Measurements from ENCODE around the gene RPL19.

RPL19 gene

DNA sequence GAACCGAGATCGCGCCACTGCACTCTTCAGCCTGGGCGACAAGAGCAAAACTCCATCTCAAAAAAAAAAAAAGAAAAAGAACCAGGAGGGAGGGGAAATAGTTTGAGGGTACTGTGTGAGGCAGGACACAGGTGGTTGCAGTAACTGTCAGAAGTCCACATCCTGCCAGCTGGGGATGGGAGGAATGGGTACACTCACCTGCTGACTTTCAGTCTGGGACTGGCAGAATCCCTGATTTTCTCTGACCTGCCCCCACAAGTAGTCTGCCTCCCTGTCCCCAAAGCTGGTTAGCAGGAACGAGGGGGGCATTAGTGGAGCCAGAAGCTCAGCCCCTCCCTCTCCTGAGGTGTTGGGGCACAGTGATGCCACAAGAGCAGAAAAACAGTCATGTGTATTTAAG lies 27.0 kb upstream of the RPL19 start:
- DNase-seq (ENCODE audit: low spot score): no peak

GRCh38 chr17:39173526-39174274 lies 26.4 kb upstream of the RPL19 start:
- DNase-seq (ENCODE audit: low spot score): no peak

DNA sequence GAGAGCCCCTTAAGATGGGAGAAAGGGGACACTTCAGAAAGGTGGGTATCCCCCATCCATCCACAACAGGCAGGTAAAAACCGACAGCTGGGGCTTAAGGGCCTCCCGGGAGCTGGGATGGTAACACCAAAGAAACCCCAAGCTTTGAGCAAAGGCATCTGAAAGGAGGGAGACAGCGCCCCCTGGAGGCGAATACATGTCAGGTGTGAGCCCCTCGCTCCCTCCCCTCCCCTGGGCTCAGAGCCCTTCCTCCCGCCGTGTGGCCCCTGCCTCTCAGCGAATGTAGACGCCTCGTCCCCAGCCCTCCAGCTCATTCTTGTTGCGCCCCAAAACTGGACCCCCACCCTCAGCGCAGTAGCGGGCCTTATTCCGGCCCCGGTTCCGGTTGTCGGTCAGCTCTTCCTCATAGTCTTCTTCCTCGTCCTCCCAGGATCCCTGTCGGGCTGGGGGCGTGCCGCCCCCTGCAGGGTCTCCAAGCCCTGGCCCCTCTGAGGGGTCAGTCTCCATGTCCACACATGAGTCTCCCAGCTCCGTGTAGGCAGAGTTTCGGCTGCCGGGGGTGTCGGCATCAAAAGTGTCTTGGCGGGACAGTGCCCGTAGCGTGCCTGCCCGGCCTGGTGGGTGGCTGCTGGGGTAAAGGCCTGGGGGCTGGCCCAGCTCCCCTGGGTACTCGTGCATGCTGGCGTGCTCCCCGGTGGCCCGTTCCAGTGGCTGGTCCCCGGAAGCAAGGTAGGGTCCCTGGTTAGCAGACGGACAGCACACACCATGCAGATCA lies 25.0 kb upstream of the RPL19 start:
- peak; percentile 78 for DNase-seq (ENCODE audit: low spot score)

GRCh38 chr17:39175695-39176093 lies 24.4 kb upstream of the RPL19 start:
- DNase-seq (ENCODE audit: low spot score): no peak

- no peak for DNase-seq (ENCODE audit: low spot score)
These were observed 22.8 kb upstream of the RPL19 start for GRCh38 chr17:39177256-39177655.

- DNase-seq (ENCODE audit: low spot score): no peak
These were observed 21.5 kb upstream of the RPL19 start for GRCh38 chr17:39178536-39178935.

DNA sequence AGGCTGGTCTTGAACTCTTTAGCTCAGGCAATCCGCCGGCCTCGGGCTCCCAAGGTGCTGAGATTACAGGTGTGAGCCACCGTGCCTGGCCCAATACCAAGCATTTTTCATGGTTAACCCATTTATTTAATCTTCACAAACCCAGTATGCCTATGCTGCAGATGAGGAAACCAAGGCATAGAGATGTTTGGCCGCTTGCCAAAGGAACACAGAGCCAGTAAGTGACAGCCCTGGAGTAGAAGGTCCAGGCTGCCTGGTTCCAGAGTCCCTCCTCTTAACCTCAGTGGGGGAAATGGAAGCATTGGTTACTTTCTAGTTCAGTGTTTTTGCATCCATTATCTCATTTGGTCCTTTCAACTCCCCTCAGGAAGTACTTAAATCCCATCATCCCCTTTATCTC lies 18.8 kb upstream of the RPL19 start:
- no peak for DNase-seq (ENCODE audit: low spot score)

DNA sequence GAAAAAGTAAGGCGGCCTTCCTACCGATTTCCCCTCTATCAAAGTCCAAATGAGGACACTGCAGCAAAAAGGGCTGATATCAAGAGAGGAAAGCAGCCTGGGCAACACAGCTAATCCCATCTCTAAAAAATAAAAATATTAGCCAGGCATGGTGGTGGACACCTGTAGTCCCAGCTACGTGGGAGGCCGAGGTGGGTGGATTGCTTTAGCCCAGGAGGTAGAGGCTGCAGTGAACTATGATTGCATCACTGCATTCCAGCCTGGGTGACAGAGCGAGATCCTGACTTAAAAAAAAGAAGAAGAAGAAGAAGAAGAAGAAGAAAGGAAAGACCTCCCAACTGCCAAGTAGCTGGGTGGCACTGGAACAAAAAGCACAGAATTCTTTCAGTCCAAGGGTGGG lies 17.0 kb upstream of the RPL19 start:
- no peak for DNase-seq (ENCODE audit: low spot score)

DNA sequence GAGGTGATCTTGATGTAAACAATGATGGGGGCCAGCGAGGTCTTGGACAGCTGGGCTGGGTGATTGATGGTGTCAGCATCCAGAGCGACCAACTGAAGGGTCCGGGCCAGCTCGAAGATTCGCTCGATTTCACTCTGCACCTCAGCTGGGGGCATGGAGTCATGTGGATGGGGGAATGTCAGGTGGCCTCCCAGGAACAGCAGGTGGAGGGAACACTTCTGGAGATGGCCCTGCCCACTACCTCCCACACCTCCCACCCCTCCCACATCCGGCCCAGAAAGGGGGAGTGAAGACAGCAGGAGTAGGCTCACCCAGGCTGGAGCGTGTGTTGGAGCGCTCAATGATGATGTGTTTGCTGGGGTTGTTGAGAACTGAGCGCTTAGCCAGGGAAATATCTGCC lies 16.4 kb upstream of the RPL19 start:
- no peak for DNase-seq (ENCODE audit: low spot score)

DNA sequence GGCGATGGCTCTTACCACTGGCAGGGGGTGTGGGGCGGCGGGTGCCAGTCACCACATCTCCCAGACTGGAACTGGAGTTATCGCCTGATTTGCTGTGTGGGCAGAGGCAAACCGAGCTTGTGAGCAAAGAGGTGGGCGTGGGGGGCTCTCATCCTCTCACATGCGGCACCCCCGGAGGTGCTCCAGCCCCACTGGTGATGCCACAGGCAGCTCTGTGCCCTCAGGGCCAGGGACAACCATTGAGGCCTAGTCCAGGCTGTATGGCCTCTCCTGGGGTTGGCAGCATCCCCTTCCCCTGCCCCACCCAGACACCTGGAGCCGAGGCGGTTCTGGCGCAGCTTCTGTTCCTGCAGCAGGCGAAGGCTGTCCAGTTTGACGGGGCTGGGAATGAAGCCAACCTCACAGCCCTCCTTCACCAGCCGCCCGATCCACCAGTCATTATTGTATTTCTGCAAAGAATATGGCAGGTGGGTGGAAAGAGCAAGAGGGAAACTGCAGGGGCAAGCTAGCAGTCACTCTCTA lies 13.5 kb upstream of the RPL19 start:
- DNase-seq (ENCODE audit: low spot score): no peak

- no peak for DNase-seq (ENCODE audit: low spot score)
These were observed 12.8 kb upstream of the RPL19 start for GRCh38 chr17:39187152-39187830.

GRCh38 chr17:39191750-39192510 lies 8.2 kb upstream of the RPL19 start:
- no peak for DNase-seq (ENCODE audit: low spot score)

DNA sequence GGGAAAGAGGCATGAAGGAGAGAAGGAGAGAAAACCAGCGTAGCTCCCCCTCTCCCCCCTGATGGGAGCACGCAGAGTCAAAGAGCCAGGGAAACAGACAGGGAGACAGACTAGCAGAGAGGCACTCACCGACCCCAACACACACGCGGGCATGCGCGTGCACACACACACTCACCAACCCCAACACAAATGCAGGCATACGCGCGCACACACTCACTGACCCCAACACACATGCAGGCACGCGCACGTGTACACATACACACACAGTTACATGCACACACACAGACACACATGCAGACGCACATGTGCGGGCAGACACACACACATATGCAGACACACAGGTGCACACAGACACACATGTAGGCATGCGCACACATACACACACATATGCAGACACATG lies 7.2 kb upstream of the RPL19 start:
- DNase-seq (ENCODE audit: low spot score): no peak

- DNase-seq (ENCODE audit: low spot score): no peak
These were observed 6.7 kb upstream of the RPL19 start for GRCh38 chr17:39193346-39193745.

DNA sequence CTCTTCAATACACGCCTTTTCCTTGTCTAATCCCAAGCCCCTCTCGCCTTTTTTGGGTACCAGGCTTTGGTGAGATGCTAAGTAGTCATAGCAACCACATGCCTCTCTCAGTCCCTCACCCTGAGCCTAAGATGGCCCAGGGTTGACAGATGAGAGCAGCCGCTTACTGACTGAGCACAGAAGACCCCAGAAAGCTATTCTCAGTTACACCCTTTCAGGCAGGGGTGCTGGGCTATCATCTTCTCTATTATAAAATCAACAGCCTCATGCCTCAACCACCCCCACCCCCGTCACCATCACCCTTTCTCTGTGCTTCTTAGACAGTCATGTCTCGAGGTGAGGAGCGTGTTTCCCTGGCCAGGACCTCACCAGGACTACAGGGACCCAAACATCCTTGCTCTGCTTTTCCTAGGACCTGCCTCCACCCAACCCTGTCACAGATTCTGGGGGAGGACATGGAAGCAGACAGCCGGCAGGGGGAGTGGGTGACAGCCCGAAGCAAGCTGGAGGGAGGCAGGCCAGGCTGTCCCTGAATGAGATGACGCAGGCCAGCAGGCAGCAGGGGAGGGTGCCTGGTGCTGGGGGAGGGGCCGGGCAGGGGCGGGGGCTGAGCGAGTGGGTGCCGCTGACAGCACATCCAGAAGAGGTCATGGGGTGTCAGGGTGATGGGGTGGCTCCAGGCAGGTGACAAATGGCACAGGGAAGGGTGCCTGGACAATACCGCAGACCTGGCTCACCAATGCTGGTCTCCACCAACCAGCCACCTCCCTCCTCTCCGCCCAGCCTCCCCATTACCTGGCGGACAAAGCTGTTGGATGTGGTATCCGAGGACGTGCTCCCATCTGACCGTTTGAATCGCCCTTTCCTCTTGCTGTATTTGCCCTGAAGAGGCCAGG lies 5.7 kb upstream of the RPL19 start:
- no peak for DNase-seq (ENCODE audit: low spot score)

DNA sequence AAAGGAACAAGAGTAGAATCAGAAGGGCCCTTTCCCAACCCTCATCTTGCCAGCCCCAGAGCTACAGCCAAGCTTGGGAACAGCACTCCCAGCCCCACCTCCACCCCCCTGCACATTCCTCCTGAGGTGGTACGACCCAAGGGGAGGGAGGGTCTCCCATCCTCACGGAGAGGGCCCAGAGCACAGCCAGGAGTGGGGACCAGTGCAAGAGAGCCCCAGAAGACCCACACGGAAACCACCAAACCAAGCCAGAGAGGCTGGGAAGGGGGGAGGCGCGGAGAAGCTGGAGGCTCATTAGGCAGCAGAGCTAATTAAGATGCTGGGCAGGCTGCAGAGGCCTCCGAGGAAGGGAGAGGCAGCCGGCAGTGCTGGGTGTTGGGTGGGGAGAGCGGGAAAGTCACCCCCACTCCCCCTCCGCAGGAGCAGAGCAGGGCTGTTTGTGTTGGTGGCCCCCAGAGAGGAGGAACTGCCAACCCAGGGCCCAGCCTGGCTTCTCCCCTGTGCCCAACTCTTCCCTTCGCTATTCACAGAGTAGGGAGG lies 5.0 kb upstream of the RPL19 start:
- DNase-seq (ENCODE audit: low spot score): no peak

DNA sequence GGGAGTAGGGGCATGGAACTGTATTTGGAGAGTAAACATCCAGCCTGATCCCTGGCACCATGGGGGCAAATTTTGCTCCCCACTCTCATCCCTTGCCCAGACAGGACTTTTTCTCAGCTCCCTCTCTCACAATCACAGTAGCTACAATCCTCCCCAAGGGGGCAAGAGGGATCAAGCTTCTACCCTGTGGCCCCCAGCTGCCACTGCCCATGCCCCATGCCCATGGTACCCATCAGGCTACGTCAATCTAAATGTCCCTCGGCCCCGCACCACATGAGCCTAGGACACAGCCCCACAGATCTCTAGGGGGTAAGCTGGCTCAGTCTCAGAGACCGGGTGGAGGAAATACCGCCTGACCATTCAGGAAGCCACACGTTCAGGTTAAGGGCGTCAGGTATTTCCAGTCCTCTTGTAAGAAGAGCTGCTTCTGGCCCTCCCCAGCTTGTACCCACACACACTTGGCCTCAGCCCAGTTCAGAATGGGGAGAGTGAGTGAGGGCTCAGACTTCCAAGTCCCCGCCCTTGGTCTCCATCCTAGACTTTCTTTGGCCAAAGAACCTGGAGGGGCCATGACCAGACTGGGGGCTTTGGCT lies 4.4 kb upstream of the RPL19 start:
- peak; percentile 19 for DNase-seq (ENCODE audit: low spot score)

DNA sequence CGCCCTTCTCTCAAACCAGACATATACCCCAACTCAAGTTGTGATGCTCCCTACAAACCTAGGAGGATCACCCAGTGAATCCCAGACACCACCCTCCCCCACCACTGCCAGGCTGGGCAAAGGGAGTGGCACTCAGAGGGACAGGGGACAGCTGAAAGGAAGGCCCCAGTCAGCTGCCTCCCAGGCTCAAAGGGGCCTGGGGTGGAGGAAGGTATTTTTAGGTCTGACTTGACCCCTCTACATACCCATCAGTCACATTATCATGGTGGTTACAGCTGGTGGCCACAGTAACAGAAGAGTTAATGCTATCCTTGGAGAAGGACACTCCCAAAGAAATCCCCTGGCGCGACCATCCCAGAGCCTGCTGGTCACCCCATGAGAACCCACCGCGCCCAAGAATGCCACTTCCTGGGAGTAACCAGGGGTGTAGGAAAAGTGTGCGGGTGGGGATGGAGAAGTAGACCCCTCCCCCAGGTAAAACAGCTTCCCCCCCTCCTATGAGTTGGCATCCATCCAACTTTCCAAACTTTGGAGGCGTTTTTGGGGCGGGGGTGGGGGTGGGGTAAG lies 3.8 kb upstream of the RPL19 start:
- DNase-seq (ENCODE audit: low spot score): no peak

- no peak for DNase-seq (ENCODE audit: low spot score)
These were observed 3.2 kb upstream of the RPL19 start for GRCh38 chr17:39196808-39197291.

All from CD4-positive, alpha-beta T cell treated with Interleukin-2 at 100 ng/mL for 4 hours (primary cell).